HCT116 (cell line): ENCODE data around the gene MX2. TPM values are rescaled to one million over a fixed set of nuclear protein-coding genes. Genes with fewer than 3 reads are reported as not detected.

Experiments
- ATAC-seq: fragments of 200-7000 bp; cut with Tn5 transposase; 2 replicates; pipeline ENCODE4 v1.9.1; 2020; ENCODE audit warnings: mild to moderate bottlenecking, moderate library complexity
- BruUV-seq: library from RNA; stranded (reverse); fragments of 400-500 nt; replicated peaks from 2 replicates; lab custom pipeline; 2021; lab: Mats Ljungman, UMichigan
- CTCF ChIA-PET: fragments of 300-600 bp; sonication (Branson Sonifier 250); formaldehyde crosslinking; loops from one replicate; lab custom pipeline; 2021; ENCODE audit warnings: antibody characterized with exemption; lab: Charles Lee
- POLR2A ChIA-PET: fragments of 300-600, 350-600 bp; sonication (Branson Sonifier 250); formaldehyde crosslinking; loops from one replicate; lab custom pipeline; 2021; ENCODE audit warnings: antibody characterized with exemption; lab: Charles Lee
- RAD21 ChIA-PET, 2 experiments: fragments of 300-600 bp; sonication (Branson Sonifier 250); formaldehyde crosslinking; loops; one replicate each; lab custom pipeline; 2023; ENCODE audit warnings: low total read pairs in 2 of 2; ENCODE audit not compliant: uncharacterized antibody in 2 of 2, unreplicated experiment in 2 of 2, low non-redundant PET in 1 of 2; lab: Charles Lee
- DNase-seq: peaks from one replicate; pipeline ENCODE4 v3.0.0-alpha.2; 2010; ENCODE audit warnings: low read depth, low spot score
- H2AFZ ChIP-seq: fragments of 200-600 bp; shearing (Covaris generic), sonication (generic); 2 replicates; pipeline ENCODE4 v1.6.1; 2017; ENCODE audit warnings: low read depth, mixed run types, mixed read lengths, antibody characterized with exemption, low read length; ENCODE audit not compliant: poor library complexity, severe bottlenecking
- H3K27ac ChIP-seq: 2 replicates; pipeline ENCODE4 v1.5.1; 2012; ENCODE audit warnings: low read depth, low read length
- H3K27me3 ChIP-seq: fragments of 200-600 bp; sonication (generic); 2 replicates; pipeline ENCODE4 v1.6.1; 2016; ENCODE audit warnings: mixed run types, low read length, mixed read lengths; ENCODE audit not compliant: insufficient read depth
- H3K36me3 ChIP-seq, 2 experiments: fragments of 200-500 bp in 1 of 2; fragments of 200-600 bp in 1 of 2; sonication (Bioruptor generic) in 1 of 2; sonication (generic) in 1 of 2; 2 replicates each; pipeline versions ENCODE4 v1.5.1 to v1.6.1; 2014 to 2016; ENCODE audit warnings: low read length in 2 of 2, inconsistent platforms in 1 of 2, mixed read lengths in 1 of 2, mixed run types in 1 of 2; ENCODE audit not compliant: insufficient read depth in 2 of 2, control insufficient read depth in 1 of 2
- H3K4me1 ChIP-seq, 2 experiments: fragments of 200-600 bp in 1 of 2; sonication (generic) in 1 of 2; 2 replicates each; pipeline versions ENCODE4 v1.5.1 to v1.6.1; 2012 to 2017; ENCODE audit warnings: low read length in 2 of 2, inconsistent platforms in 1 of 2, mild to moderate bottlenecking in 1 of 2, mixed read lengths in 1 of 2, mixed run types in 1 of 2, moderate library complexity in 1 of 2; ENCODE audit not compliant: insufficient read depth in 2 of 2, control insufficient read depth in 1 of 2
- H3K4me2 ChIP-seq: fragments of 200-600 bp; sonication (generic); 2 replicates; pipeline ENCODE4 v1.6.1; 2017; ENCODE audit warnings: mixed run types, low read length, mixed read lengths
- H3K4me3 ChIP-seq, 2 experiments: fragments of 200-600 bp in 1 of 2; sonication (generic) in 1 of 2; replicated peaks in 1 of 2; 2 replicates each; pipeline ENCODE4 v1.5.1; 2011 to 2016; ENCODE audit warnings: low read length in 2 of 2, control low read depth in 1 of 2, low read depth in 1 of 2, mild to moderate bottlenecking in 1 of 2, mixed read lengths in 1 of 2, mixed run types in 1 of 2
- H3K79me2 ChIP-seq: fragments of 200-600 bp; sonication (generic); 2 replicates; pipeline ENCODE4 v1.6.1; 2017; ENCODE audit warnings: mild to moderate bottlenecking, mixed run types, low read length, moderate library complexity, mixed read lengths; ENCODE audit not compliant: insufficient read depth
- H3K9ac ChIP-seq: fragments of 200-600 bp; sonication (generic); 2 replicates; pipeline ENCODE4 v1.6.1; 2016; ENCODE audit warnings: low read length, mixed read lengths
- H3K9me2 ChIP-seq: fragments of 200-600 bp; sonication (generic), shearing (Covaris generic); 2 replicates; pipeline ENCODE4 v1.6.1; 2017; ENCODE audit warnings: mixed run types, mild to moderate bottlenecking, moderate library complexity; ENCODE audit not compliant: insufficient read depth
- H3K9me3 ChIP-seq, 2 experiments: fragments of 200-500 bp in 1 of 2; fragments of 200-600 bp in 1 of 2; sonication (Bioruptor generic) in 1 of 2; sonication (generic) in 1 of 2; 2 replicates each; pipeline ENCODE4 v1.6.1; 2014 to 2017; ENCODE audit warnings: low read length in 2 of 2, mixed read lengths in 2 of 2, inconsistent platforms in 1 of 2, low read depth in 1 of 2, mild to moderate bottlenecking in 1 of 2, mixed run types in 1 of 2, moderate library complexity in 1 of 2; ENCODE audit not compliant: control insufficient read depth in 1 of 2, insufficient read depth in 1 of 2
- H4K20me1 ChIP-seq: fragments of 200-600 bp; sonication (generic), shearing (Covaris generic); 2 replicates; pipeline ENCODE4 v1.6.1; 2017; ENCODE audit warnings: mixed run types, mild to moderate bottlenecking, moderate library complexity; ENCODE audit not compliant: insufficient read depth
- CEBPB ChIP-seq: IDR thresholded peaks from 2 replicates; pipeline ENCODE4 v1.6.1; 2012; ENCODE audit warnings: low read depth
- EZH2 ChIP-seq: fragments of 200-600 bp; sonication (generic); IDR thresholded peaks from 2 replicates; pipeline ENCODE4 v1.6.1; 2017; ENCODE audit warnings: antibody characterized with exemption, mixed run types
- EZH2phosphoT487 ChIP-seq: fragments of 200-600 bp; IDR thresholded peaks from 2 replicates; pipeline ENCODE4 v1.6.1; 2018; ENCODE audit warnings: antibody characterized with exemption, borderline replicate concordance
- FOSL1 ChIP-seq: IDR thresholded peaks from 2 replicates; pipeline ENCODE4 v1.6.1; 2012; ENCODE audit warnings: low read depth
- POLR2A ChIP-seq: IDR thresholded peaks from 2 replicates; pipeline ENCODE4 v1.7.0; 2011; ENCODE audit warnings: borderline replicate concordance; ENCODE audit not compliant: insufficient read depth, insufficient read length; ENCODE audit errors: extremely low read depth
- POLR2AphosphoS5 ChIP-seq: IDR thresholded peaks from 2 replicates; pipeline ENCODE4 v1.6.1; 2011; ENCODE audit warnings: mild to moderate bottlenecking, low read depth, low read length, moderate library complexity
- RAD21 ChIP-seq: IDR thresholded peaks from 2 replicates; pipeline ENCODE4 v1.6.1; 2012; ENCODE audit warnings: low read depth, mild to moderate bottlenecking
- SIN3A ChIP-seq: IDR thresholded peaks from 2 replicates; pipeline ENCODE4 v1.6.1; 2012; ENCODE audit warnings: low read depth
- SP1 ChIP-seq: IDR thresholded peaks from 2 replicates; pipeline ENCODE4 v1.6.1; 2012; ENCODE audit warnings: low read depth
- SRF ChIP-seq: IDR thresholded peaks from 2 replicates; pipeline ENCODE4 v1.6.1; 2012; ENCODE audit warnings: low read depth
- TCF7L2 ChIP-seq: IDR thresholded peaks from 2 replicates; pipeline ENCODE4 v1.7.0; 2011; ENCODE audit warnings: borderline replicate concordance, inconsistent platforms; ENCODE audit not compliant: insufficient read depth, insufficient read length; ENCODE audit errors: extremely low read depth
- YY1 ChIP-seq: IDR thresholded peaks from 2 replicates; pipeline ENCODE4 v1.6.1; 2011; ENCODE audit warnings: low read length, low read depth, moderate library complexity, mild to moderate bottlenecking; ENCODE audit not compliant: insufficient replicate concordance; ENCODE audit errors: extremely low read depth
- ZFX ChIP-seq: fragments of 450-650 bp; IDR thresholded peaks from 2 replicates; pipeline ENCODE4 v1.6.1; 2017
- ZNF274 ChIP-seq: fragments of 200-500 bp; sonication (Bioruptor generic); IDR thresholded peaks from 2 replicates; pipeline ENCODE4 v1.6.1; 2014; ENCODE audit warnings: mild to moderate bottlenecking, low read depth, low read length, inconsistent platforms
- intact Hi-C: fragments of 100-400 bp; cut with micrococcal nuclease; formaldehyde crosslinking; loops from 2 replicates; pipeline ENCODE4 v1.10.0; 2022
- total RNA-seq: library from RNA; stranded (reverse); gene quantifications from one replicate; pipeline ENCODE4 v1.2.1, GENCODE V29; 2021; ENCODE audit not compliant: unreplicated experiment
- TF ChIP-seq, protein P1 (sequence below), 3 experiments: fragments of 200-600 bp in 1 of 3; sonication (generic) in 1 of 3; IDR thresholded peaks in 2 of 3; conservative IDR thresholded peaks in 1 of 3; 2 replicates each; pipeline ENCODE4 v1.5.1; 2012 to 2017; ENCODE audit warnings: low read depth in 2 of 3, low read length in 2 of 3, antibody characterized with exemption in 1 of 3, borderline replicate concordance in 1 of 3, control low read depth in 1 of 3, mild to moderate bottlenecking in 1 of 3, mixed read lengths in 1 of 3, mixed run types in 1 of 3, moderate library complexity in 1 of 3; ENCODE audit not compliant: insufficient read depth in 1 of 3
- TF ChIP-seq, protein P2 (sequence below): IDR thresholded peaks from 2 replicates; pipeline ENCODE4 v1.6.1; 2012
- TF ChIP-seq, protein P3 (sequence below): IDR thresholded peaks from 2 replicates; pipeline ENCODE4 v1.6.1; 2011; ENCODE audit warnings: mild to moderate bottlenecking, low read length, moderate library complexity; ENCODE audit not compliant: insufficient replicate concordance; ENCODE audit errors: extremely low read depth
- TF ChIP-seq, protein P4 (sequence below): IDR thresholded peaks from 2 replicates; pipeline ENCODE4 v1.6.1; 2012

The MX2 gene
- total RNA-seq, 1 experiment from 2014 or later: 0.22 TPM

DNA sequence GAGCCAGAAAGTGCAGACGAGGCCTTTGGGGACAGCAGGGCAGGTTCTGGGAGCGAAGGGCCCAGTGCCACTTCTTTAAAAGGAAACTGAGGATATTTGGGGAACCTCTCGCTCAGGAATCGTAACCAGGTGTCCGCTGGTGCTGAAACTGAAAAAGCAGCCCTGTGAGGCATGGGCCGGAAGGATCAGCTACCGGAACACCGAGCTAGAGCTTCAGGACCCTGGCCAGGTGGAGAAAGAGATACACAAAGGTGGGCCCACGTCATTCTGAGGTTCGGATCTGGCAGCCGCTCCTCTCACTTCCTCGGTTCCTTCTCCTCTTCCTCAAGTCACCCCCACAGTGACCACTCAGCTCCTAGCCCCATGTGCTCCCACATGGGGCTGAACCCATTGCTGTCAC is 18.1 kb downstream of the MX2 start:
- Histone ChIP-seq H3K9me3 (no peaks in the 10 kb centered on the region), H3K9me2 (no peaks in the 10 kb centered on the region), H3K4me2 (no peak overlapping the region), H3K27ac (no peak overlapping the region), H3K27me3 (no peaks in the 10 kb centered on the region), H3K9ac (no peak overlapping the region), H2AFZ (no peak overlapping the region), H4K20me1 (no peaks in the 10 kb centered on the region), H3K36me3 (no peaks in the 10 kb centered on the region), H3K4me3 (no peak overlapping the region), H3K4me1 (no peaks in the 10 kb centered on the region), H3K79me2 (no peaks in the 10 kb centered on the region)
- no TSS peak for BruUV-seq
- RAD21 ChIA-PET: no interaction called here
- intact Hi-C loops: no loop called here
- ATAC-seq (no peak), DNase-seq (no peak)
- CTCF ChIA-PET: no interaction called here
- POLR2A ChIA-PET: no interaction called here
- no peak for TF ChIP-seq CEBPB
- no peak for TF ChIP-seq EZH2
- TF ChIP-seq, protein P1, sequence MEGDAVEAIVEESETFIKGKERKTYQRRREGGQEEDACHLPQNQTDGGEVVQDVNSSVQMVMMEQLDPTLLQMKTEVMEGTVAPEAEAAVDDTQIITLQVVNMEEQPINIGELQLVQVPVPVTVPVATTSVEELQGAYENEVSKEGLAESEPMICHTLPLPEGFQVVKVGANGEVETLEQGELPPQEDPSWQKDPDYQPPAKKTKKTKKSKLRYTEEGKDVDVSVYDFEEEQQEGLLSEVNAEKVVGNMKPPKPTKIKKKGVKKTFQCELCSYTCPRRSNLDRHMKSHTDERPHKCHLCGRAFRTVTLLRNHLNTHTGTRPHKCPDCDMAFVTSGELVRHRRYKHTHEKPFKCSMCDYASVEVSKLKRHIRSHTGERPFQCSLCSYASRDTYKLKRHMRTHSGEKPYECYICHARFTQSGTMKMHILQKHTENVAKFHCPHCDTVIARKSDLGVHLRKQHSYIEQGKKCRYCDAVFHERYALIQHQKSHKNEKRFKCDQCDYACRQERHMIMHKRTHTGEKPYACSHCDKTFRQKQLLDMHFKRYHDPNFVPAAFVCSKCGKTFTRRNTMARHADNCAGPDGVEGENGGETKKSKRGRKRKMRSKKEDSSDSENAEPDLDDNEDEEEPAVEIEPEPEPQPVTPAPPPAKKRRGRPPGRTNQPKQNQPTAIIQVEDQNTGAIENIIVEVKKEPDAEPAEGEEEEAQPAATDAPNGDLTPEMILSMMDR (IDR thresholded peaks at IDR 0.05 in 2 of 3, conservative IDR thresholded peaks at IDR 0.05 in 1 of 3; ENCODE audit: borderline replicate concordance in 1 of 3, insufficient read depth in 1 of 3, low read depth in 2 of 3, low read length in 2 of 3): no peak
- TF ChIP-seq TCF7L2: no peak
- TF ChIP-seq SP1: no peak
- TF ChIP-seq FOSL1: no peak
- no peak for TF ChIP-seq SIN3A
- no peak for TF ChIP-seq EZH2phosphoT487
- no peak for TF ChIP-seq ZFX

DNA sequence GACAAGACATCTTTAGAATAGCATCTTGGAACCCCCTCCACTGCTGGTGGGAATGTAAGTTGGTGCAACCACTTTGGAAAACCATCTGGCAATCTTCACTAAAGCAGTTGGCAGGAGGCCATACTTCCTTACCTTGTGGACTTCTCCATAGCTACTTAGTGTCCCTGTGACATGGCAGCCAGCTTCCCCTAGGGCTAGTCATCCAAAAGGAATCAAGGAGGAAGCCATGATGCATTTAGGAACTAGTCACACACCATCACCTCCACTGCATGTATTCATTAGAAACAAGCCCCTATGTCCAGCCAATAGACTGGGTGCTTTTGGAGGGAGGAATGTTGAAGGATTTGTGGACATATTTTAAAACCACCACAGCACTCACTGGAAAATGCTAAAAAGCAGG is 19.9 kb downstream of the MX2 start:
- Histone ChIP-seq H3K4me3 (no peak overlapping the region), H3K79me2 (no peaks in the 10 kb centered on the region), H3K4me1 (no peaks in the 10 kb centered on the region), H3K9ac (no peak overlapping the region), H4K20me1 (no peaks in the 10 kb centered on the region), H3K4me2 (no peak overlapping the region), H3K27ac (no peak overlapping the region), H3K27me3 (no peaks in the 10 kb centered on the region), H3K9me2 (no peaks in the 10 kb centered on the region), H3K9me3 (no peaks in the 10 kb centered on the region), H2AFZ (no peak overlapping the region), H3K36me3 (no peaks in the 10 kb centered on the region)
- no TSS peak for BruUV-seq
- POLR2A ChIA-PET: no interaction called here
- RAD21 ChIA-PET: no interaction called here
- intact Hi-C loops: no loop called here
- ATAC-seq (no peak), DNase-seq (no peak)
- CTCF ChIA-PET: no interaction called here
- TF ChIP-seq, protein P2, sequence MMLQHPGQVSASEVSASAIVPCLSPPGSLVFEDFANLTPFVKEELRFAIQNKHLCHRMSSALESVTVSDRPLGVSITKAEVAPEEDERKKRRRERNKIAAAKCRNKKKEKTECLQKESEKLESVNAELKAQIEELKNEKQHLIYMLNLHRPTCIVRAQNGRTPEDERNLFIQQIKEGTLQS: no peak
- TF ChIP-seq RAD21 (no peak), YY1 (no peak), SRF (no peak), EZH2phosphoT487 (no peak), ZFX (no peak), EZH2 (no peak), POLR2A (no peak), ZNF274 (no peak), POLR2AphosphoS5 (no peak), SP1 (no peak), TCF7L2 (no peak)
- TF ChIP-seq, protein P3, sequence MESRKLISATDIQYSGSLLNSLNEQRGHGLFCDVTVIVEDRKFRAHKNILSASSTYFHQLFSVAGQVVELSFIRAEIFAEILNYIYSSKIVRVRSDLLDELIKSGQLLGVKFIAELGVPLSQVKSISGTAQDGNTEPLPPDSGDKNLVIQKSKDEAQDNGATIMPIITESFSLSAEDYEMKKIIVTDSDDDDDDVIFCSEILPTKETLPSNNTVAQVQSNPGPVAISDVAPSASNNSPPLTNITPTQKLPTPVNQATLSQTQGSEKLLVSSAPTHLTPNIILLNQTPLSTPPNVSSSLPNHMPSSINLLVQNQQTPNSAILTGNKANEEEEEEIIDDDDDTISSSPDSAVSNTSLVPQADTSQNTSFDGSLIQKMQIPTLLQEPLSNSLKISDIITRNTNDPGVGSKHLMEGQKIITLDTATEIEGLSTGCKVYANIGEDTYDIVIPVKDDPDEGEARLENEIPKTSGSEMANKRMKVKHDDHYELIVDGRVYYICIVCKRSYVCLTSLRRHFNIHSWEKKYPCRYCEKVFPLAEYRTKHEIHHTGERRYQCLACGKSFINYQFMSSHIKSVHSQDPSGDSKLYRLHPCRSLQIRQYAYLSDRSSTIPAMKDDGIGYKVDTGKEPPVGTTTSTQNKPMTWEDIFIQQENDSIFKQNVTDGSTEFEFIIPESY: no peak
- TF ChIP-seq, protein P4, sequence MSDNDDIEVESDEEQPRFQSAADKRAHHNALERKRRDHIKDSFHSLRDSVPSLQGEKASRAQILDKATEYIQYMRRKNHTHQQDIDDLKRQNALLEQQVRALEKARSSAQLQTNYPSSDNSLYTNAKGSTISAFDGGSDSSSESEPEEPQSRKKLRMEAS: no peak
